Measurements from ENCODE around the gene RNASEH1.

GRCh38 chr2:3532941-3533340 lies 25.2 kb downstream of the RNASEH1 start:
- TF ChIP-seq CTCF (IDR thresholded peaks at IDR 0.05) (no peak), EP300 (IDR thresholded peaks at IDR 0.05) (no peak)
